ENCODE results near the gene SLC25A26. TPM values are rescaled to one million over a fixed set of nuclear protein-coding genes. Genes with fewer than 3 reads are reported as not detected.

Gene SLC25A26
- total and polyA plus RNA-seq, 7 donors: 17.8 to 42.8 (median 22.4) TPM

GRCh38 chr3:66366747-66367146 is 145.9 kb downstream of the SLC25A26 start:
- Histone ChIP-seq H3K4me1 (peaks cover 0 to 13% (median 5%) of the 10 kb centered on the region in 4 donors), H3K9me3 (no peaks in the 10 kb centered on the region), H3K36me3 (no peaks in the 10 kb centered on the region), H3K27me3 (no peaks in the 10 kb centered on the region), H3K27ac (no peak overlapping the region), H3K4me3 (no peak overlapping the region)
- WGBS, 2 donors: 95 to 98% methylated on average over 7 of the region's 7 CpGs
- no peak for DNase-seq
- TF ChIP-seq, protein P1, sequence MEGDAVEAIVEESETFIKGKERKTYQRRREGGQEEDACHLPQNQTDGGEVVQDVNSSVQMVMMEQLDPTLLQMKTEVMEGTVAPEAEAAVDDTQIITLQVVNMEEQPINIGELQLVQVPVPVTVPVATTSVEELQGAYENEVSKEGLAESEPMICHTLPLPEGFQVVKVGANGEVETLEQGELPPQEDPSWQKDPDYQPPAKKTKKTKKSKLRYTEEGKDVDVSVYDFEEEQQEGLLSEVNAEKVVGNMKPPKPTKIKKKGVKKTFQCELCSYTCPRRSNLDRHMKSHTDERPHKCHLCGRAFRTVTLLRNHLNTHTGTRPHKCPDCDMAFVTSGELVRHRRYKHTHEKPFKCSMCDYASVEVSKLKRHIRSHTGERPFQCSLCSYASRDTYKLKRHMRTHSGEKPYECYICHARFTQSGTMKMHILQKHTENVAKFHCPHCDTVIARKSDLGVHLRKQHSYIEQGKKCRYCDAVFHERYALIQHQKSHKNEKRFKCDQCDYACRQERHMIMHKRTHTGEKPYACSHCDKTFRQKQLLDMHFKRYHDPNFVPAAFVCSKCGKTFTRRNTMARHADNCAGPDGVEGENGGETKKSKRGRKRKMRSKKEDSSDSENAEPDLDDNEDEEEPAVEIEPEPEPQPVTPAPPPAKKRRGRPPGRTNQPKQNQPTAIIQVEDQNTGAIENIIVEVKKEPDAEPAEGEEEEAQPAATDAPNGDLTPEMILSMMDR (IDR thresholded peaks at IDR 0.05): no peak
- TF ChIP-seq EP300 (IDR thresholded peaks at IDR 0.05): no peak
- no peak for TF ChIP-seq POLR2AphosphoS5 (IDR thresholded peaks at IDR 0.05)
- TF ChIP-seq POLR2A (IDR thresholded peaks at IDR 0.05): no peak
- intact Hi-C loops (cut with DNase I): no loop called here

DNA sequence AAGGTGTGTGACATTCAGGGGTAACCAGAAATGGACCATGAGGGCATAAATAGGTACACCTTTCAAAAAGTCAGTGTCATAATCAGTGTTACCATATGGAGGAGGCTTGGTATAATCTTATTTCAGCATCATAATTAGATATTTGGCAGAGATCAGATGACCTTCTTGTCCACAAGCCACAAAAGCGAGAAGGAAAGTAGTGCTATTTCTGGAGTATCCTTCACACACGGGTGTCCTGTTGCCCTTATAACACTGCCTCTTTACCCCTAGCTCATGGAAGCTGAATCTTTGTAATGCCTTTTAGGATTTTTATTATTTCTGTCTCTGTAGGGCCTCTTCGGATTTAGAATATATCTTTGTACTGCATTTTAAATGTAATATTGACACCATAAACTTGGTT is 147.2 kb downstream of the SLC25A26 start:
- intact Hi-C loops (cut with DNase I): no loop called here
- DNase-seq: no peak
- peaks cover 0 to 8% (median 4%) of the 10 kb centered on the region in 4 donors for H3K4me1 ChIP-seq
- no peaks in the 10 kb centered on the region for H3K9me3 ChIP-seq
- H3K27ac ChIP-seq: no peak overlapping the region
- TF ChIP-seq POLR2AphosphoS5 (IDR thresholded peaks at IDR 0.05) (no peak), POLR2A (IDR thresholded peaks at IDR 0.05) (no peak), EP300 (IDR thresholded peaks at IDR 0.05) (no peak)
- TF ChIP-seq, protein P1 (IDR thresholded peaks at IDR 0.05): no peak
- H3K4me3 ChIP-seq: no peak overlapping the region
- H3K27me3 ChIP-seq: no peaks in the 10 kb centered on the region
- 85 to 89% methylated on average over 3 of the region's 3 CpGs for WGBS, 2 donors
- no peaks in the 10 kb centered on the region for H3K36me3 ChIP-seq

GRCh38 chr3:66370179-66370578 is 149.4 kb downstream of the SLC25A26 start:
- peaks cover 0 to 9% (median 3%) of the 10 kb centered on the region in 4 donors for H3K4me1 ChIP-seq
- DNase-seq: no peak
- H3K9me3 ChIP-seq: no peaks in the 10 kb centered on the region
- 84 to 88% methylated on average over 7 of the region's 7 CpGs for WGBS, 2 donors
- no peak overlapping the region for H3K27ac ChIP-seq
- H3K4me3 ChIP-seq: no peak overlapping the region
- TF ChIP-seq POLR2AphosphoS5 (IDR thresholded peaks at IDR 0.05) (no peak), POLR2A (IDR thresholded peaks at IDR 0.05) (no peak), EP300 (IDR thresholded peaks at IDR 0.05) (no peak)
- TF ChIP-seq, protein P1 (IDR thresholded peaks at IDR 0.05): no peak
- H3K27me3 ChIP-seq: no peaks in the 10 kb centered on the region
- intact Hi-C loops (cut with DNase I): no loop called here
- H3K36me3 ChIP-seq: peaks cover 0 to 14% (median 0%) of the 10 kb centered on the region in 4 donors

- WGBS, 2 donors: 88 to 94% methylated on average over 7 of the region's 7 CpGs
- intact Hi-C loops (cut with DNase I): no loop called here
Measured at GRCh38 chr3:66371432-66371831, 150.6 kb downstream of the SLC25A26 start.

More at GRCh38 chr3:66371432-66371831, 150.6 kb downstream of the SLC25A26 start:
- no peaks in the 10 kb centered on the region for H3K27me3 ChIP-seq
- H3K36me3 ChIP-seq: peaks cover 0 to 24% (median 0%) of the 10 kb centered on the region in 4 donors
- H3K9me3 ChIP-seq: no peaks in the 10 kb centered on the region
- H3K4me1 ChIP-seq: peaks cover 0 to 10% (median 4%) of the 10 kb centered on the region in 4 donors
- H3K4me3 ChIP-seq: no peak overlapping the region
- no peak overlapping the region for H3K27ac ChIP-seq
- DNase-seq: no peak
- TF ChIP-seq, protein P1 (IDR thresholded peaks at IDR 0.05): no peak
- TF ChIP-seq POLR2A (IDR thresholded peaks at IDR 0.05) (no peak), EP300 (IDR thresholded peaks at IDR 0.05) (no peak), POLR2AphosphoS5 (IDR thresholded peaks at IDR 0.05) (no peak)

Data from sigmoid colon (tissue), 7 donors.